Type B pancreatic cell (in vitro differentiated cells): ENCODE measurements around the gene ZNF280A. TPM values are rescaled to one million over a fixed set of nuclear protein-coding genes. Genes with fewer than 3 reads are reported as not detected.

Source experiments
- DNase-seq: peaks from one replicate; pipeline ENCODE4 v3.0.0; 2021; ENCODE audit warnings: mixed read lengths; ENCODE audit not compliant: unreplicated experiment; ENCODE audit errors: extremely low spot score
- H3K27ac Mint-ChIP-seq: 2 replicates; pipeline ENCODE4 v1.8.0; 2021; ENCODE audit warnings: mild to moderate bottlenecking, mixed read lengths
- H3K27me3 Mint-ChIP-seq: 2 replicates; pipeline ENCODE4 v1.8.0; 2021; ENCODE audit warnings: mixed read lengths
- H3K36me3 Mint-ChIP-seq: 2 replicates; pipeline ENCODE4 v1.8.0; 2021; ENCODE audit warnings: mixed read lengths
- H3K4me1 Mint-ChIP-seq: one replicate; pipeline ENCODE4 v1.8.0; 2021; ENCODE audit warnings: mixed read lengths; ENCODE audit not compliant: unreplicated experiment
- H3K4me3 Mint-ChIP-seq: 2 replicates; pipeline ENCODE4 v1.8.0; 2021; ENCODE audit warnings: mild to moderate bottlenecking, mixed read lengths
- H3K9me3 Mint-ChIP-seq: 2 replicates; pipeline ENCODE4 v1.8.0; 2021; ENCODE audit warnings: mixed read lengths
- total RNA-seq: library from RNA; stranded (reverse); gene quantifications from 2 replicates; pipeline ENCODE4 v1.2.1, GENCODE V29; 2021; ENCODE audit warnings: low replicate concordance
- TF ChIP-seq, protein P1 (sequence below): fragments of 200-600 bp; sonication (generic); conservative IDR thresholded peaks from 2 replicates; pipeline ENCODE4 v1.5.0; 2021; ENCODE audit warnings: antibody characterized with exemption, mild to moderate bottlenecking

Gene ZNF280A
- total RNA-seq, 1 donor from 2014 or later, result not detected

DNA sequence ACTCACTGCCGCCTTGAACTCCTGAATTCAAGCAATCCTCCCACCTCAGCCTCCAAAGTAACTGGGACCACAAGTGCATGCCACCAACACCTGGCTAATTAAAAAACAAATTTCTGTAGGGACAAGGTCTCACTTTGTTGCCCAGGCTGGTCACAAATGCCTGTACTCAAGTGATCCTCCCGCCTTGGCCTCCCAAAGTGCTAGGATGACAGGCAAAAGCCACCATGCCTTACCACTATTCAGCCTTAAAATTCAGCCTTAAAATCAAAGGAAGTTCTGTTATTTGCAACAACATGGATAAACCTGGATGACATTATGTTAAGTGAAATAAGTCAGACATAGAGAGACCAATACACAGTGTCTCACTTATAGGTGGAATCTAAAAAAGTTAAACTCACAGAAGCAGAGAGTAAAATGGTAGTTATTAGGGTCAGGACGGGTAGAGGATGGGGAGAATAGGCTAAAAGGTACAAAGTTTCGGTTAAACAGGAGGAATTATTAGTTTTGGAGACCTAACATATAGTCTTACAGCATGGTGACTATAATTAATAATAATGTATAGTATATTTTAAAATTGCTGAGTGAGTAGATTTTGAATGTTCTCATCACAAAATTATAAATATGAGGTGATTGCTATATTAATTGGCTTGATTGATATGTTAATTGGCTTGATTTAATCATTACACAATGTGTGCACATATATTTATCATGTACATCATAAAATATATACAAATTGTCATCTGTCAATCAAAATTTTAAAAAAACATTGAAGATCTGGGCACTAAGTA is 6.2 kb upstream of the ZNF280A start:
- no peak overlapping the region for H3K27ac Mint-ChIP-seq
- no peaks in the 10 kb centered on the region for H3K36me3 Mint-ChIP-seq
- H3K4me3 Mint-ChIP-seq, result no peak overlapping the region
- H3K4me1 Mint-ChIP-seq, result no peaks in the 10 kb centered on the region
- no peak for DNase-seq
- TF ChIP-seq, protein P1, sequence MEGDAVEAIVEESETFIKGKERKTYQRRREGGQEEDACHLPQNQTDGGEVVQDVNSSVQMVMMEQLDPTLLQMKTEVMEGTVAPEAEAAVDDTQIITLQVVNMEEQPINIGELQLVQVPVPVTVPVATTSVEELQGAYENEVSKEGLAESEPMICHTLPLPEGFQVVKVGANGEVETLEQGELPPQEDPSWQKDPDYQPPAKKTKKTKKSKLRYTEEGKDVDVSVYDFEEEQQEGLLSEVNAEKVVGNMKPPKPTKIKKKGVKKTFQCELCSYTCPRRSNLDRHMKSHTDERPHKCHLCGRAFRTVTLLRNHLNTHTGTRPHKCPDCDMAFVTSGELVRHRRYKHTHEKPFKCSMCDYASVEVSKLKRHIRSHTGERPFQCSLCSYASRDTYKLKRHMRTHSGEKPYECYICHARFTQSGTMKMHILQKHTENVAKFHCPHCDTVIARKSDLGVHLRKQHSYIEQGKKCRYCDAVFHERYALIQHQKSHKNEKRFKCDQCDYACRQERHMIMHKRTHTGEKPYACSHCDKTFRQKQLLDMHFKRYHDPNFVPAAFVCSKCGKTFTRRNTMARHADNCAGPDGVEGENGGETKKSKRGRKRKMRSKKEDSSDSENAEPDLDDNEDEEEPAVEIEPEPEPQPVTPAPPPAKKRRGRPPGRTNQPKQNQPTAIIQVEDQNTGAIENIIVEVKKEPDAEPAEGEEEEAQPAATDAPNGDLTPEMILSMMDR, result no peak
- H3K27me3 Mint-ChIP-seq, result peaks cover 30% of the 10 kb centered on the region
- H3K9me3 Mint-ChIP-seq, result no peaks in the 10 kb centered on the region

DNA sequence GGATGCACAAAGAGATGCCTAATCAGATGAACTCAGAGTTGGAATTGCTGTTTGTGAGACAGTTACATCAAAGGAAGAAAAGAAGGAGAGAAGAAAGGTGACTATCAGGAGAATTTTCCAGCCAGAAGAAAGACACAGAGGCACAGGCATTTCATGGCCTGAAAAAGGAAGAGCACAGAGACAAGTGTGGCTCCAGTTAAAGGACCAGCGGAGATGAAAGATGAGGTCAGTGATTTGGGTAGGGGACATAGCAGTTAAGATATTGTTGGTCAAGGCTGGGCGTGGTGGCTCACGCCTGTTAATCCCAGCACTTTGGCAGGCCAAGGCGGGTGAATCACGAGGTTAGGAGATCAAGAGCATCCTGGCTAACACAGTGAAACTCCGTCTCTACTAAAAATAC is 3.4 kb upstream of the ZNF280A start:
- no peak for DNase-seq
- TF ChIP-seq, protein P1, result no peak
- Mint-ChIP-seq H3K4me1 (no peaks in the 10 kb centered on the region), H3K27ac (no peak overlapping the region), H3K27me3 (peaks cover 33% of the 10 kb centered on the region), H3K36me3 (no peaks in the 10 kb centered on the region), H3K9me3 (no peaks in the 10 kb centered on the region), H3K4me3 (no peak overlapping the region)

DNA sequence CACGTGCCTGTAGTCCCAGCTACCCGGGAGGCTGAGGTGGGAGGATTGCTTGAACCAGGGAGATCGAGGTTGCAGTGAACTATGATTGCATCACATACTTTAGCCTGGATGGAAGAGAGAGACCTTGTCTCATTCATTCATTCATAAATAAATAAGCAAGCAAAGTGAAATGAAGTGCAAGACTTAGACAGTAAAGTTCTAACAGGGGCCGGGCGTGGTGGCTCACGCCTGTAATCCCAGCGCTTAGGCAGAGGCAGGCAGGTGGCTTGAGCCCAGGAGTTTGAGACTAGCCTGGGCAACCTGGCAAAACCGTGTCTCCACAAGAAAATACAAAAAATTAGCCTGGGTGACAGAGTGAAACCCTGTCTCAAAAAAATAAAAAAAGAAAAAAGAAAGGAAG is 1.6 kb upstream of the ZNF280A start:
- Mint-ChIP-seq H3K36me3 (no peaks in the 10 kb centered on the region), H3K27ac (no peak overlapping the region), H3K4me3 (no peak overlapping the region), H3K4me1 (no peaks in the 10 kb centered on the region), H3K9me3 (no peaks in the 10 kb centered on the region), H3K27me3 (peaks cover 37% of the 10 kb centered on the region)
- TF ChIP-seq, protein P1, result no peak
- no peak for DNase-seq

DNA sequence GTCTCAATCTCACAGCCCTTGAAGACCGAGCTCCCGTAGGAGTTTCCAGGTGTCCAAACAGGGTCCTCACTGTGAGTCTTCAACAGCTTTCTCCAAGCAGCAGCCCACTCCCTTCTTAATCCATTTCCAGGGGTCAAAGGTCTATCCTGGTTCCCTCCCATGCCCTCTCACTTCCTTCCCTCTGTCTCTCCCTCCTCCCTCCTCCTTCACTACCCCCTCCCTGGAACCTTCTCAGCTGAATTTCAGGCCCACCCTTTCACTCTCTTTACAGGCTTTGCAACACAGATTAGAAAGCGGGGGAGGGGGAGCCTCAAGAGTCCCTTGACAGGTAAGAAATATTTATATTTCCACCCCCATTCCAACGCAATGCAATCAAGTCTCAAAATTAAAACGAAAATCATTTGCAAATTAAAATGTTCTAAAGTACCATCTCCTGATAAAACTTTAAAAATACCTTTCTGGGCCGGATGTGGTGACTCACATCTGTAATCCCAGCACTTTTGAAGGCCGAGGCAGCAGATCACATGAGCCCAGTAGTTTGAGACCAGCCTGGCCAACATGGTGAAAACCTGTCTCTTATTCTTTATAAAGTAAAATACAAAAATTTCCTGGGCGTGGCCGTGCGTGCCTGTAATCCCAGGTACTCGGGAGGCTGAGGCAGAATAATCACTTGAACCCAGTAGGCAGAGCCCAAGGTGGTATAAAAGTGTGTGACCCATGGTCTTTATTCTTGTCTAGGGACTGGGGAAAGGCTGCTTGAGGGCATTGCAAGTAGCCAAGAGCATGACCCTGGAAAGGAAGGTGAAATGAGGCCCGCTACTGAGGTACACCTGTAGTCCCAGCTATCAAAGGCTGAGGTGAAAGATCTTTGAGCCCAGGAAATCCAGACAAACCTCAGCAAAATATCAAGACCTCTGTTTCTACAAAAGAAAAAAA is 865 bp upstream of the ZNF280A start:
- no peaks in the 10 kb centered on the region for H3K9me3 Mint-ChIP-seq
- no peak overlapping the region for H3K27ac Mint-ChIP-seq
- H3K27me3 Mint-ChIP-seq, result peaks cover 38% of the 10 kb centered on the region
- H3K4me3 Mint-ChIP-seq, result no peak overlapping the region
- DNase-seq, result no peak
- no peaks in the 10 kb centered on the region for H3K36me3 Mint-ChIP-seq
- H3K4me1 Mint-ChIP-seq, result no peaks in the 10 kb centered on the region
- TF ChIP-seq, protein P1, result no peak

DNA sequence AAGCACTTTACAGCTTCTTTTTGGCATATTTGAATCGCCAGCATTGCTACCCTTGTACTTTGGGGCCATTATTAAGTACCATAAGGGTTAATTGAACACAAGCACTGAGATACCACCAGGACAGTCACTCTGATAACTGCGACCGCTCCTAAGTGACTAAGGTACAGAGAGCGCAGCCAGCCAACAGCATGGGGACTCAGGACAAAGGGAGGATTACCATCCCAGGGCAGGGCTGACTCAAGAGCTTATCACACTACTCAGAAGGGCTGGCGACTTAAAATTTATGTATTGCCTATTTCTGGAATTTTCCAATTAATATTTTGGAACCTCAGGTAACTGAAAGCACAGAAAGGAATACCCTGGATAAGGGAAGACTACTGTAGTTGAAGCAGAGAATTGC is 479 bp downstream of the ZNF280A start:
- Mint-ChIP-seq H3K4me1 (no peaks in the 10 kb centered on the region), H3K36me3 (no peaks in the 10 kb centered on the region), H3K4me3 (no peak overlapping the region), H3K27ac (no peak overlapping the region), H3K27me3 (peaks cover 39% of the 10 kb centered on the region), H3K9me3 (no peaks in the 10 kb centered on the region)
- DNase-seq, result no peak
- TF ChIP-seq, protein P1, result no peak
